B cell (primary cell): ENCODE measurements around the gene SLC25A21. TPM values are rescaled to one million over a fixed set of nuclear protein-coding genes. Genes with fewer than 3 reads are reported as not detected.

Experiments used
- ATAC-seq: fragments of 200-7000 bp; cut with Tn5 transposase; one replicate; pipeline ENCODE4 v1.10.0; 2021; ENCODE audit warnings: low read depth, mild to moderate bottlenecking, moderate number of reproducible peaks, moderate library complexity
- CTCF ChIA-PET: fragments of 350-600 bp; sonication (Branson Sonifier 250); formaldehyde crosslinking; loops from one replicate; lab custom pipeline; 2021; ENCODE audit warnings: antibody characterized with exemption, inconsistent platforms; lab: Charles Lee
- POLR2A ChIA-PET: fragments of 350-600 bp; sonication (Branson Sonifier 250); formaldehyde crosslinking; loops from one replicate; lab custom pipeline; 2021; ENCODE audit warnings: antibody characterized with exemption; lab: Charles Lee
- DNase-seq: peaks from one replicate; pipeline ENCODE4 v3.0.0; 2013
- H2AFZ ChIP-seq: 2 replicates; pipeline ENCODE4 v1.6.1; 2012; ENCODE audit warnings: mild to moderate bottlenecking, low read depth, low read length; ENCODE audit not compliant: insufficient read depth, poor library complexity, severe bottlenecking
- H3K27ac ChIP-seq, 2 donors: 1 replicate in 1 of 2; 2 replicates in 1 of 2; pipeline ENCODE4 v1.5.1; 2012 to 2013; ENCODE audit warnings: low read length in 2 of 2, mild to moderate bottlenecking in 2 of 2, moderate library complexity in 1 of 2
- H3K27me3 ChIP-seq, 4 experiments: fragments of 200-600 bp in 1 of 4; sonication (generic) in 1 of 4; replicated peaks in 1 of 4; 1 replicate in 2 of 4; 2 replicates in 2 of 4; pipeline versions ENCODE4 v1.6.1 to v1.7.0; 2013 to 2016; ENCODE audit warnings: low read length in 3 of 4, mild to moderate bottlenecking in 2 of 4, mixed read lengths in 1 of 4, moderate library complexity in 1 of 4; ENCODE audit not compliant: insufficient read depth in 4 of 4, control insufficient read depth in 3 of 4; ENCODE audit errors: control extremely low read depth in 1 of 4
- H3K36me3 ChIP-seq, 2 experiments: replicated peaks in 1 of 2; 1 replicate in 1 of 2; 2 replicates in 1 of 2; pipeline versions ENCODE4 v1.6.1 to v1.7.1; 2013; ENCODE audit warnings: low read length in 1 of 2; ENCODE audit not compliant: insufficient read depth in 2 of 2, control insufficient read depth in 1 of 2; ENCODE audit errors: control extremely low read depth in 1 of 2, extremely low read depth in 1 of 2
- H3K4me1 ChIP-seq, 2 donors: fragments of 200-600 bp in 1 of 2; sonication (generic) in 1 of 2; 1 replicate in 1 of 2; 2 replicates in 1 of 2; pipeline versions ENCODE4 v1.5.1 to v1.6.1; 2013 to 2017; ENCODE audit warnings: low read length in 2 of 2; ENCODE audit not compliant: control insufficient read depth in 2 of 2, insufficient read depth in 2 of 2
- H3K4me2 ChIP-seq: replicated peaks from 2 replicates; pipeline ENCODE3; 2012; ENCODE audit warnings: mild to moderate bottlenecking, low read depth, low read length; ENCODE audit not compliant: poor library complexity, severe bottlenecking
- H3K4me3 ChIP-seq, 5 experiments: fragments of 200-600 bp in 1 of 5; sonication (generic) in 1 of 5; 1 replicate in 3 of 5; 2 replicates in 2 of 5; pipeline versions ENCODE4 v1.5.1 to v1.7.0; 2011 to 2016; ENCODE audit warnings: low read length in 4 of 5, mild to moderate bottlenecking in 4 of 5, low read depth in 2 of 5, control low read depth in 1 of 5, moderate library complexity in 1 of 5; ENCODE audit not compliant: insufficient read depth in 1 of 5; ENCODE audit errors: control extremely low read depth in 1 of 5, extremely low read depth in 1 of 5
- H3K79me2 ChIP-seq: fragments of 200-600 bp; sonication (generic); one replicate; pipeline ENCODE4 v1.6.0; 2016; ENCODE audit warnings: low read length; ENCODE audit not compliant: control insufficient read depth, insufficient read depth
- H3K9ac ChIP-seq: fragments of 200-600 bp; sonication (generic); 2 replicates; pipeline ENCODE4 v1.6.1; 2017; ENCODE audit warnings: mild to moderate bottlenecking, low read length, moderate library complexity
- H3K9me3 ChIP-seq, 3 donors: one replicate each; pipeline versions ENCODE4 v1.6.1 to v1.7.1; 2013; ENCODE audit warnings: low read length in 2 of 3; ENCODE audit not compliant: control insufficient read depth in 2 of 3, insufficient read depth in 1 of 3; ENCODE audit errors: control extremely low read depth in 1 of 3
- H4K20me1 ChIP-seq: 2 replicates; pipeline ENCODE4 v1.6.0; 2012; ENCODE audit warnings: mild to moderate bottlenecking, low read length; ENCODE audit not compliant: insufficient read depth, control insufficient read depth, poor library complexity, severe bottlenecking
- H3K27ac Mint-ChIP-seq: one replicate; pipeline ENCODE4 v1.8.0; 2021; ENCODE audit warnings: mixed read lengths
- H3K27me3 Mint-ChIP-seq: one replicate; pipeline ENCODE4 v1.8.0; 2021; ENCODE audit warnings: mixed read lengths
- H3K4me1 Mint-ChIP-seq: one replicate; pipeline ENCODE4 v1.8.0; 2021; ENCODE audit warnings: mixed read lengths
- H3K4me3 Mint-ChIP-seq: one replicate; pipeline ENCODE4 v1.8.0; 2021; ENCODE audit warnings: mixed read lengths
- H3K9me3 Mint-ChIP-seq: one replicate; pipeline ENCODE4 v1.8.0; 2022; ENCODE audit warnings: mixed read lengths; ENCODE audit not compliant: insufficient read depth
- CTCF ChIP-seq: fragments of 200-600 bp; IDR thresholded peaks from one replicate; pipeline ENCODE4 v1.8.0; 2022; ENCODE audit warnings: antibody characterized with exemption, mild to moderate bottlenecking
- EZH2 ChIP-seq: IDR thresholded peaks from 2 replicates; pipeline ENCODE4 v1.6.1; 2012; ENCODE audit warnings: borderline replicate concordance, low read depth, mild to moderate bottlenecking, moderate library complexity, low read length; ENCODE audit not compliant: insufficient read depth, poor library complexity, severe bottlenecking
- WGBS: methylation state at CpG from one replicate; pipeline ENCODE4 v1.1.5; 2013; ENCODE audit warnings: missing lambda C conversion rate; ENCODE audit not compliant: insufficient coverage; 5-methylcytosine and 5-hydroxymethylcytosine counted together
- intact Hi-C: fragments of 100-400 bp; cut with micrococcal nuclease; formaldehyde crosslinking; loops from one replicate; pipeline ENCODE4 v1.10.0; 2022
- polyA plus RNA-seq: library from polyadenylated mRNA; depleted of rRNA; stranded (reverse); fragments of >200 nt; gene quantifications from 2 replicates; pipeline ENCODE4 v1.2.3, GENCODE V29; 2012
- total RNA-seq, 2 donors: library from RNA; stranded (reverse); fragments of 120-200 nt in 1 of 2; gene quantifications; 1 replicate in 1 of 2; 2 replicates in 1 of 2; pipeline versions ENCODE4 v1.2.3 to v1.2.4, GENCODE V29; 2013 to 2022

The SLC25A21 gene
- total and polyA plus RNA-seq, 2 donors (not counting 1 experiment from before 2014, with no cell fraction given): not detected

GRCh38 chr14:37027188-37027824, 145.1 kb downstream of the SLC25A21 start:
- no peaks in the 10 kb centered on the region for H3K79me2 ChIP-seq
- H3K9me3 Mint-ChIP-seq: peaks cover 3% of the 10 kb centered on the region
- no peak overlapping the region for H3K4me3 ChIP-seq
- H3K27me3 Mint-ChIP-seq: no peaks in the 10 kb centered on the region
- no peak for TF ChIP-seq EZH2
- TF ChIP-seq CTCF: no peak
- ChIA-PET CTCF (no interaction called here), POLR2A (no interaction called here)
- no peak overlapping the region for H2AFZ ChIP-seq
- no peaks in the 10 kb centered on the region for H4K20me1 ChIP-seq
- H3K27me3 ChIP-seq: no peaks in the 10 kb centered on the region
- no peak overlapping the region for H3K4me3 Mint-ChIP-seq
- H3K9ac ChIP-seq: no peak overlapping the region
- intact Hi-C loops: no loop called here
- H3K27ac ChIP-seq: no peak overlapping the region
- no peaks in the 10 kb centered on the region for H3K4me1 Mint-ChIP-seq
- H3K9me3 ChIP-seq: no peaks in the 10 kb centered on the region
- ATAC-seq (no peak), DNase-seq (no peak)
- no peak overlapping the region for H3K27ac Mint-ChIP-seq
- H3K36me3 ChIP-seq: no peaks in the 10 kb centered on the region
- WGBS: no CpG with 5 or more reads among the region's 4 CpGs
- H3K4me1 ChIP-seq: no peaks in the 10 kb centered on the region
- no peak overlapping the region for H3K4me2 ChIP-seq

- Histone ChIP-seq H3K9me3 (no peaks in the 10 kb centered on the region), H3K79me2 (no peaks in the 10 kb centered on the region), H2AFZ (no peak overlapping the region), H3K4me1 (no peaks in the 10 kb centered on the region), H4K20me1 (no peaks in the 10 kb centered on the region), H3K27ac (no peak overlapping the region), H3K4me2 (no peak overlapping the region), H3K4me3 (no peak overlapping the region), H3K36me3 (no peaks in the 10 kb centered on the region), H3K9ac (no peak overlapping the region), H3K27me3 (no peaks in the 10 kb centered on the region)
- H3K27ac Mint-ChIP-seq: no peak overlapping the region
- no peak overlapping the region for H3K4me3 Mint-ChIP-seq
- WGBS: 100% methylated on average over 1 of the region's 5 CpGs
- no peak for TF ChIP-seq CTCF
- no peak for TF ChIP-seq EZH2
- no peak for DNase-seq
- H3K4me1 Mint-ChIP-seq: no peaks in the 10 kb centered on the region
- ATAC-seq: no peak
- CTCF ChIA-PET: no interaction called here
- POLR2A ChIA-PET: no interaction called here
- intact Hi-C loops: no loop called here
- H3K9me3 Mint-ChIP-seq: peaks cover 3% of the 10 kb centered on the region
- H3K27me3 Mint-ChIP-seq: no peaks in the 10 kb centered on the region
Measured at GRCh38 chr14:37023875-37024565, 148.4 kb downstream of the SLC25A21 start.
